GM18870 (cell line): ENCODE measurements around the gene P3H4.

Source experiments
- ATAC-seq: cut with Tn5 transposase; IDR thresholded peaks from one replicate; pipeline ENCODE4 v1.9.1; 2021; ENCODE audit warnings: moderate library complexity; ENCODE audit not compliant: unreplicated experiment

Gene P3H4

GRCh38 chr17:41822216-41823140 is 10.7 kb upstream of the P3H4 start:
- ATAC-seq, result no peak

GRCh38 chr17:41821776-41822175 is 10.0 kb upstream of the P3H4 start:
- ATAC-seq, result no peak

- ATAC-seq, result no peak
Observed at GRCh38 chr17:41818024-41818423, 6.3 kb upstream of the P3H4 start.

GRCh38 chr17:41816637-41817320 is 5.0 kb upstream of the P3H4 start:
- no peak for ATAC-seq

GRCh38 chr17:41814195-41814594 is 2.4 kb upstream of the P3H4 start:
- no peak for ATAC-seq

GRCh38 chr17:41813699-41814124 is 2.0 kb upstream of the P3H4 start:
- no peak for ATAC-seq

- ATAC-seq, result no peak
Observed at GRCh38 chr17:41813152-41813680, 1.5 kb upstream of the P3H4 start.

GRCh38 chr17:41812381-41813151 is 817 bp upstream of the P3H4 start, which contains the start of gene FKBP10:
Gene FKBP10, plus strand, starts transcription at chr17:41813004. Its CDS starts 31 bp downstream, at chr17:41813035.
- no peak for ATAC-seq

GRCh38 chr17:41810659-41811548 is 845 bp downstream of the P3H4 start:
- no peak for ATAC-seq

- no peak for ATAC-seq
Observed at GRCh38 chr17:41806685-41807445, 4.9 kb downstream of the P3H4 start.

GRCh38 chr17:41803049-41804020 is 8.4 kb downstream of the P3H4 start:
- ATAC-seq, result no peak

- ATAC-seq, result no peak
Observed at GRCh38 chr17:41801374-41802271, 10.1 kb downstream of the P3H4 start.

- no peak for ATAC-seq
Observed at GRCh38 chr17:41800601-41801373, 11.0 kb downstream of the P3H4 start.

- no peak for ATAC-seq
Observed at GRCh38 chr17:41799366-41799765, 12.4 kb downstream of the P3H4 start.

GRCh38 chr17:41797377-41797776 is 14.4 kb downstream of the P3H4 start:
- ATAC-seq, result no peak
